Measurements from ENCODE around the gene A3GALT2.
A peak's percentile ranks its signal among the peaks of the same experiment; 100 is the strongest.

A3GALT2 gene

DNA sequence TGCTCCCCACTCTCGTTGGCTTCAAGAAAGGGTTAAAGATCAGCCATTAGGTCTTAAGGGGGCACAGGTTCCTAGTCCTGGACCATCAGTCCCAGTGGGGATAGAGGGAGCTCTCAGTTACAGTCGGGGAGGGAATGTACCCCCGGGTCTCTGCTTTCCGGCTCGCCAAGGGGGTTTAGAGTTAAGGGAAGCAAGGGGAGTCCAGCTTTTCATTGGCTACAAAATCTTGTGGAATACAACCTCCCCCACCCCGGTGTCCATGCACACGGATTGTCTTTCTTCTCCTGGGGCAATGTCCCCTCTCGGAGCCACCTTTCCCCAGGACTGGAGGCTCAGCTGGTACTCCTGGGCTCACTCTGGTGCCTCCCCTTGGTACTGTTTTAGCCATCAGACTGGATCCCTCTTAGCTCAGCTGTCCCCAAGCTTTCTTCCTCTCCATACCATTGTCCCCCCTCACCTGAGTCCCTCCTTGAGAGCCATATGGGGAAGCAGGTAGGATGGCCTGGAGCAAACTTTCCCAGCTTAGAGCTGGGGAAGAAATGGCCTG is at the start of gene A3GALT2:
TSS of gene A3GALT2 (minus strand) at position 480 of the 547 bp plus-strand sequence. CDS start at position 480, 0 bp downstream.
- DNase-seq = no peak

DNA sequence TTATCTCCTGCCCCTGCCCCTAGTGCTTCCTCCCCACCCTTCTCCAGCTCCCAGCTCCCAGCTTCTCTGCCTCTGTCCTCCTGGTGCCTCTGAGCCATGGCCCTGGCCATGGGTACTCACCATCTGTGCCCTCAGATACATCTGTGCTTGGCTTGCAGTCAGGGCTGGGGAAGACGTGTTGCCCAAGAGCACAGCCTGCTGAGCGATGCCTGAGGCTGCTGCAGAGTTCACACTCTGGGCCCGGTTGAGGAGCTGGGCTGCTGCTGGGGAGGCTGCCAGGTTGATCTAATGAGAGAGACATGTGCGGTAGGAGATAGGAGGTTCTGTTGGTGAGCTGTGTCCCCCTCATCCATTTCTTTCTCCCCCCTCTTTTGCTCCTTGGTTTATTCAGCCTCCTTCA is 49.4 kb upstream of the A3GALT2 start:
- DNase-seq = no peak

DNA sequence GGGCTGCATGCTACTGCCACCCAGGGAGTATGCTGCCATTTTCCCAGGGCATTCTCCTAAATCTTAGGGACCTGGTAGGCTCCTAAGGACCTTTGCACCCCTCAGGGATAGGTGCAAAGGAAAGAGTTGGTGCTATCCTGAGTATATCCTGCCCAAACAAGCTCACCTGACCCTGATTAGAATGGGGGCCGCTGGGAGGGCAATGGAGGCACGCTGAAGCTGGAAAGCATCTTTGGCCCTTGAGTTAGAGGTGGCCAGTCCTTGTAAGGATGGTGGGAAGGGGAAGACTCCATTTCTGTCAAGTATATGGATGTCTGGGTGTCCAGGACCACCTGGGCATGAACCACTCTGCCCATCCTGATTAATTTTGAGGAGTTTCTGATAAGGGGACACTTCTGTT is 48.9 kb upstream of the A3GALT2 start:
- no peak for DNase-seq

DNA sequence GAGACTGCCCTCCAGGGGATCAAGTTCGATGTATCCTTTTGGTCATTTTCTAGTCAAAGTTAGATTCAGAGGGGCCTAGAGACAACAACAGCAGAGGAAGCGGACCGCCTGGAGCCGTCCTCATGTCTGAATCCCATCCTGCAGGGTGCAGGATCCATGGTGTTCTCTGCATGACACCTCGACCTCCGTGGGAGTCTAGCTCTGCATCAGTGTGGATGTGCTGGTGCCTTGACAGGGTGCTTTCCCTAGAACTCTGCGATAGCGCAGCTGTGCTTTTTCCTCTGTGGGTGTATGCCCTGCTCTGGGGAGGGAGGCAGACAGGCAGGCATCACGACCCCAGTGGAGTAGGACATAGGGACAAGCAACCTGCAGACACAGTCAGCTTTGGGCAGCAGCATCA is 48.2 kb upstream of the A3GALT2 start:
- no peak for DNase-seq

DNA sequence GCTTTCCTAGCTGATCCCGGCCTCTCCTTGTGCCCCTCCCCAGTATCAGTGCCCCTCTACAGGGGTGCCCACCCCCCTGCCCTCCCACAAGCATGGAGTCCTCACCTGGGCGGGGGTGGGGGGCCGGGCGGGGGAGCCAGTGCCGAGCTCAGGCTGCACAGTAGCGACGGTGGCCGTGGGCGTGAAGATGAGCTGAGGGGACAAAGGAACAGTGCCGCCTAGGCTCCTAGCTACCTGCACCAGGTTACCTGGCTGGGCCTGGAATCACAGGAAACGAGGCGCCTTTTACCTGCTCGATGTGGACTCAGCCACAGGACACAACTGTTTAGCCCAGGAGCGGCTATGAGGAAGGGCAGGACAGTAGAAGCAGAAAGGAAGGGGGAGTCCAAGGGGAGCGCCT is 47.5 kb upstream of the A3GALT2 start:
- no peak for DNase-seq

DNA sequence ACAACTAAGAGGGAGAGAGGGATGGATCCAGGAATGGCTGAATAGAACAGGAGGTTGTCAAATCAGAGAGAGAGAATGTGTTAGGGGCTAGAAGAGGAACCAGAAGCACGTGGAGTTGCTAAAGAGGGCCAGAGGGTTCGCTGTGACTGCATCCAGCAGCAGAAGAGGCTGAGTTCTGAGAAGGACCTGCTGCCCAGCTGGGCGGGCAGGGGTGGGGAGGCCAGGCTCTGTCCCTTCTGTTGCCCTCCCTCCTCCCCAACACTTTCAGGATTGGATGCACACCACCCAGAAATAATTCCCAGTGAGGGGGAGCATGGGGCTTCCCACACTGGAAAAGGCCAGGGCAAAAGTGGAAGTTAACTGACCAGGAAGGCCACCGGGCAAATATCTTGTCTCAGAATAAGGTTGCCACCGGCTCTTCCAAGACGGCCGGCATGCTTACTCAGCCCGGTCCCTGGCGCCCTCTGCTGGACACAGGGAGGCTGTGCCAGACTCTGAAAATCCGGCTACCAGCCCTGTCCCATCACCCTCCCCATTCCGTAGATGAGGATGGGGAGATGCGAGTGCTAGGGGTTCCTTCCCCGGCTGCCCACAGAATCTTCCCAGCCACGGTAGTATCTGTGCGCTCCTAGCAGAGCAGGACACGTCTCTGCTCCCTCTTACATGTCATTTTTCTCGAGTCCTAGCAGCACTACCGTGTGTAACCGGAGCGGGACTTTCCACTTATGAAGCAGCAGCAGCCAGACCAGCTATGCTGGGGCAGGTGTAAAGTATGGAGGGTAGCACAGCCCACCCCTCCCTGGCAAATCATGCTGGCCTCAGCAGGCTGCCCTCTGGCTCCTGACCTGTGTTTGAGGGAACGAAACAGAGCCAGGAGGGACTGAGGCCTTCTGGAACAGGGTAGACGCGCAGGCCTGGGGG is 46.8 kb upstream of the A3GALT2 start:
- peak; percentile 67 for DNase-seq

DNA sequence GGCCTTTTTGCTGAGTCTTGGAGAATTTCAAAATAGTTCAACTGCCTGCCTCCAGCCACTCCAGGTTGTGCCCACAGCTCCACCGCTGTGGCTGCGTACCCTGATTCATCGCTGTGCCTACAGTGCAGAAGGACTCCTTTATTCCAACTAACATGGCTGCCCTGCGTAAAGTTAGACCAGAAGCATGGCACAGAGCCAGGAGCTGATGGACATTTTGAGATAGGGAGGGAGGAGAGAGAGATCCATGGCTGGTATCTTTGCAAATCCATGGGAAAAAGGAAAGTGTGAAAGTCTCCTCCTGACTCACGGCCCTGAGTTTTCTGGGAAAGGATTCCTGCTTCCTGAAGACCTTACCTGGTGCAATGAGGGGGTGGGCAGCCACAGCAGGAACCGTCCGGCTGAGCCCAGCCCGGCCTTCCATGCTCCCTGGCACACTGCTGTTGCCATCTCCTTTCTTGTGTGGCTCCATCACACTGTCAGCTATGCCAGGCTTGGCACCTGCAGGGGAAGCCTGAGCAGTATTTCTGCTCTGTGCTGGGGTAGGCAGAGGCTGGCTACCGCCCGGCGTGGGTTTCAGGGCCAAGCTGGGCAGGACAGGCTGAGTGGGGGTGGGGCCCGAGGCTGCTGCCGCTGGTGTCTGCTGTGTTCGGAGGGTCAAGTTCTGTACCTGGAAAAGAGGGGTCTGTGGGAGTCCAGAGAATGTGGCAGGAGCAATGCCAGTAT is 46.0 kb upstream of the A3GALT2 start:
- DNase-seq = no peak

DNA sequence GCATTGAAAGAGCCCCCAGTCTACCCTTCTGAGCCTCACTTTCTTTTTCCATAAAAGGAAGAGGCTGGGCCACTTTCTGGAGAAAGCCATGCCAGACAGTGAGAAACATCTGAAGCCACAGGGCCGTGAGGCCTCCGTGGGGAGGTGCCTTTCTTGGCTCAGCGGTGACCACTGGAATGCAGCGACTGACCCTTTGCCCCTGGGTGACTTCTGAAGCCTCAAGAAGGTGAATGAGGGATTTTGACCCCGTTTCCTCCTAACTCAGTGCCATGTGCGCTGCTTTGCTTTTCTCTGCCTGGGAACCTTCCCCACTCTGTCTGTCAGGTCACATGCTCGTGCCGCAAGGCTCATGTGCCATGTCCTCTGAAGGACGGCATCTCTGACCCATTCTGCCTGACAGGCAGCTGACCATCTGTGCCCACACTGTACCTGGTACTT is 44.7 kb upstream of the A3GALT2 start:
- DNase-seq = no peak

DNA sequence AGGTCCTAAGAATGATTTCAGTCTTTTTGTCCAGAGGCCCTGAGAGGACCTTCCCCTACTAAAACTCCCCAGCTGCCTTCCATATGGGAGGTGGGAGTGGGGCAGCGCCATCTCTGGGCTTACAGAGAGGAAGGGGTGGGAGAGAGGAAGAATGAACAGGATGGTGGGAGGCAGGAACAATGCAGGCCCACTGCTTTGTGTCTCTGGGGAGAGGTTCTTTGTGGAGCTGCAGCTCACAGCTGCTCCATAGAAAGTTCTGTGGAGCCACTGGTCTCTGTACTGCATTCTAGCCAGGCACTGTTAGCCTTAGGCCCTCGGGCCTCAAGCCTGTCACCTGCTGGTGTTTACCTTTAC is 43.6 kb upstream of the A3GALT2 start:
- no peak for DNase-seq

DNA sequence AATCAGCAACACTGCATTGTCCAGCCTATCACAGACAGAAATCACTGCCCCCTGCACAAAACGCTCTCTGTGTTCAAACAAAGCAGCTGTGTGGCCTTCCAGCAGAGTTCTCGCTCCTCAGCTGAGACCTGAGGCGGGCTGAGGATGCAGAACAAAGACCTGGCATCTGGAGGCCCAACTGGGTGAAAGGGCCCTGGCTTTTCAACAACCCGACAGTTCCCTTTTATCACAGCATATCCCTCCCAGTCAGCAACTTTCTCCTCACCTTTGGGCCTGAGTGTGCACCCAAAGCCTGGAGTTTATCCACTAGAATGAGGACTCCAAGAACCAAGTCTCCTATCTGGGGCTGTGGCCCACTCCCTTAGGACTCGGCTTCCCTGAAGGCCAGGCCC is 42.6 kb upstream of the A3GALT2 start:
- DNase-seq = no peak

DNA sequence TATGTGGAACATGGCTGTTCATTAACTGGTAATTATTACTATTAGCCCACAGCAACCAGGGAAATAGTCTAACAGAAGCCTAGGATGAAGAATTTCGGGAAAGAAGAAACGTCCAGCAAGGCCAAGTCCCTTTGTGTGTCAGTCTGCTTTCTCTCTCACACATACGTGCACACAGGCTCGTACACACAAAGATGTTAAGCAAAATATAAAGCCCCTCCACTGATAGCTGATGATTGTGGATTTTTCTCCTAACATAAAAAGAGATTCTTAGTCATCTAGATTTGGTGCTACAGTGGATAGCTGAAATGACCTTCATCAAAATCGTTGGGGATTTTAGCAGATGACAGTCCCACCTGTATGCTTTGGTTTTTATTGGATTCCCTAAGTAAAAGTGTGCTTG is 42.1 kb upstream of the A3GALT2 start:
- DNase-seq = no peak

DNA sequence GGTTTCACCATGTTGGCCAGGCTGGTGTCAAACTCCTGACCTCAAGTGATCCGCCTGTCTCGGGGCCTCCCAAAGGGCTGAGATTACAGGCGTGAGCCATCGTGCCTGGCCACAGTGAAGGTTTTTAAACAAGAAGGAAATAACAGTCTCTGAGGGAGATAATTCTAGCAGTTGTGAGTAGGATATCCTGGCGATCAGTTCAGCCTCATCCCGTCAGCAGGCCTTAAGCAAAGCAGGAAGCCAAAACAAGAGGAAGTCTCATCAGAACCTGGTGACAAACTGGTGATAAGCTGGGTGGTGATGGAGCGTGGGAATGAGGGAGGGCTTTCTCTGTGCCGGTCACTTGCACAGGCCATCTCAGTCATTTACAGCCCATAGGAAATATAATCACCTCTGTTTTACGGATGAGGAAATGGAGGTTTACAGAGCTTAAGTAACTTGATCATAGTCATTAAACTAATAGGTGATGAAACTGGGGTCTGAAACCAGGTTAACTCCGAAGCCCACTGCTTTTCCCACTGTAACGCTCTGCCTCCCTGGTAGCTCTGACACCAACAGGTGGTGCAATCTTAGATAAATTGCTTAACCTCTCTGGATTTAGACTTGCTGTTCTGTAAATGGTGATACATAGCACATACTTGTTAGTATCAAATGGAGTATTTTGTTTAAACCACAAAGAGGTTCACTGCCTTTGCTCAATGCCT is 40.8 kb upstream of the A3GALT2 start:
- no peak for DNase-seq

DNA sequence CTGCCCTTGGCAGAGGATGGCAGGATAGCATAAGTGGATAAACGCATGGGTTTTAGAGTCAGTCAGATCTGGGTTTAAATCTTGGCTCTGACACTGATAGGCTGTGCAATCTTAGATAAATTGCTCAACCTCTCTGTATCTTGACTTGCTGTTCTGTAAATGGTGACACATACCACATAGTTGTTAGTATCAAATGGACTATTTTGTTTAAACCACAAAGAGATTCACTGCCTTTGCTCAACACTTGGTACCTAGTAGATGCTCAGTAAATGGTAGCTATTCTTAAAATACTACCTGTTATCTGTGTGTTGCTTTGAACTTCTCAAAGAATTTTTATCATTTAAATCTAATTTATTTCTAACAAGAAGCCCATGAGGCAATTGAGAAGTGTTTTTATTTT is 39.5 kb upstream of the A3GALT2 start:
- DNase-seq = no peak

DNA sequence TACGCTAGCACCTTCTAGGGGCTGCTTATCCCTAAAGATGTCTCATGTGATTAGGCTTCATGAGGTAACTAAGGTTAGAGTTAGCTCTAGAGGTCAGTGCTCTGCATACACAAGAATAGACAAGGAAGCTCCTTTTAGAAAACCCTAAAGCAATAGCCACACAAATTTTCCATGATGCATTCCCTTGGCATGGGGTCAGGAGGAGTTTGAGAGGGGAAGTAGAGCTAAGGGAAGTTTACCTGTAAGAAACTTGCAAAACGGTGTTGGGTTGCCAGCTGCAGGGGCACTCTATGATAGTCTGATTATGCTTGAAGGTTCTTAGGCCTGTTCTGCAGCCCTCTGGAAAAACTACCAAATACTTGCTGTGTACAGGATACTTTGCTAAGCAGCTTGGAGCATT is 39.0 kb upstream of the A3GALT2 start:
- no peak for DNase-seq

DNA sequence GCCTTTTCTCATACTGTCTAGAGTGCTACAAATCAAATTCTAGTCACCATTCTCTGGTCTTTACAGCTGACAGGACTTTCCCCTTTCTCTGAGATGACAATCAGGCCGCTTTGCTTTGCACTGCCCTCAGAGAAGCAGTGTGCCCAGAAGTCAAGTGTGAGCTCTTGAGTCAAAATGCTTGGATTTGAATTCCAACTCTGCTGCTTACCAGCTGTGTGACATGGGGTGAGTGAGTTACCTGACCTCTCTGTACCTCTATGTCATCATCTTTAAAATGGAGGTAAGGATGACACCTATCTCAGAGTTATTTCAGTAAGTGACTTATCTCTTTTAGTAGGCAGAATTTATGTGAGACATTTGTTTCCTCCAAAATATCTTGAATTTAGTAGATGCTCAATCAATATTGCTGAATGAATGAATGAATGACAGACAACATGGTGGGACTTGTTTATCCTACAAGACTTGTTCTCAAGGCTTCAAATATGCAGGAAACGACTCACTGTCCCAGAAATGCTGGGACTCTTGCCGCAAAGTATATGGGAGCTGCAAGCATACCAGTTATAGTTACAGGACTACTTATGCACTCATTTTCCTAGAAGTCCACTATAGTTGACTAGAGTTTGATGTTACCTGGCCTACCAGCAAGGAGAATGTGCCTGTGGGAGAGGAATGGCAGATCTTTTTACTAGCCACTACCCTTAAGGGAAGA is 38.1 kb upstream of the A3GALT2 start:
- no peak for DNase-seq

DNA sequence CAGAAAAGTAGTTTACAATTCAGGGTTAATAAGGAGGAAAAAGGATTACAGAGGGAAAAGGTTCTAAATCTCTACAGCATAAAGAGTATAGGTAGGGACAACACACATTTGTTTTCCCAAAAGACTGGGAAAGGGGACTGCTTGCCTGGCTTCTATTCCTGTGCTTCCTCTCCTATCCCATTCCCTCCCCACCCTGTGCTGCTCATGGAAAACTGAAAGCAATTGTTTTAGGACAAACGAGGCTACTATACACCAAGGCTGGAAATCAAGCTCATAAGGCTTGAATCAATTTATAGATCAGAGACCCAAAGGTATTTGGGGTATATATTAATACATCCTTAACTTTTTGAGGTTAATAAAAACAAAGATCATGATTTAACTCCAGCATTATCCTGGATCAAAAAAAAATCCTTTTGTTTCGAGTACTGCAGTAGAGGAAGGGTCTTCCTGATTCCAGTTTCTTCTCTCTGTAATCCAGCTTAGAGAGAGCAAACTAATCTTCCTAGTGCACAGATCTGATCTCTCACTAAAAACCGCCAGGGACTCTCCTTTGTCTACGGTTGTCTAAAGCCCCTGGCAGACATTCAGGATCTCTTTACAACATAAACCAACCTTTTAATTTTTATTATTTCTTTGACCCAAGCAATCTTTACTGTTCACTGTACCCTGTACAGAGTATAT is 37.4 kb upstream of the A3GALT2 start:
- DNase-seq = no peak

DNA sequence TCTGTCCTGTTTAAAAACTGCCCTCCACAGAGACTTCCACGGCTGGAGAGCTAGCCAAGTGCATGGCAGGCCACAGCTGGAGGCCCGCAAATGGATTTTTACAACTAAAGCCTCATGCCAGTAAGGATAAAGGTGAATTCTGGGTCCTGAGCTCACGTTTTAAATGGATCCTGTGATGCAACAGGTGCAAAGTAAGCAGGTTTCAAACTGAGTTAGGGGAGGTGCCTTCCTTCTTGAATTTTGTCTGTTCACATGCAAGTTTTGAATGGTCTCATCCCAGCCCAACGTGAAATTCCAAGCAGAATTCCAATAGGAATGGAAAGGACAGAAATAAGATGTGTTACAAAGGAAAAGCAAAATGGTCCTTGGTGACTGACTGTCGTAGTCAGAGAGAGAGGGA is 36.2 kb upstream of the A3GALT2 start:
- DNase-seq = no peak

DNA sequence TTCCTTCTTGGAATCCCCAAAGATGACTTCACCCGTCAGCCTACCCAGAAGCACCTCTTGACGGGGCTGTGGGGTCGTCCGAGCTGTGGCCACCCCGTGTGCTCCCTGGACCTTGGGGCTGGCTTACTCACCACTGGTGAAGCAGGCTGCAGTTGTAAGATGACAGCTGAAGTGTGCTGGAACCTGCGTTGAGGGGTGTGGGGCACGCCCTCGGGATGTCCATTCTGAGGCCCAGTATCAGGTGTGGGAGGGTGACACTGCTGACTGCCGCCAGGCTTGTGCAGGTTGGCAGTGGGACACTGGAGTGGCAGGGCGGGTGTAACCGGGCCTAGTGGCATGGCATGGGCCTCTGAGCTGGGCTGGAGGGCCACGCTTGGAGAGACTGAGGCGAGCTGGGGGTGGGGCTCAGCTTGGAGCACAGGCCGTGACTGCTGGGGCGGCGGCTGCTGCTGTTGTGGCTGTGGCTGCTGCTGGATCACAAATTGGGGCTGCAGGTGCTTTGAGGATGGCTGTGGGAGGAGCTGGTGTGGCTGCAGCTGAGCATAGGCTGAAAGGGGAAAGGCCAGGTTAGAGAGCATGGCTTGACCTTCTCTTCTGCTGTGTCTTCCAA is 33.9 kb upstream of the A3GALT2 start:
- no peak for DNase-seq

DNA sequence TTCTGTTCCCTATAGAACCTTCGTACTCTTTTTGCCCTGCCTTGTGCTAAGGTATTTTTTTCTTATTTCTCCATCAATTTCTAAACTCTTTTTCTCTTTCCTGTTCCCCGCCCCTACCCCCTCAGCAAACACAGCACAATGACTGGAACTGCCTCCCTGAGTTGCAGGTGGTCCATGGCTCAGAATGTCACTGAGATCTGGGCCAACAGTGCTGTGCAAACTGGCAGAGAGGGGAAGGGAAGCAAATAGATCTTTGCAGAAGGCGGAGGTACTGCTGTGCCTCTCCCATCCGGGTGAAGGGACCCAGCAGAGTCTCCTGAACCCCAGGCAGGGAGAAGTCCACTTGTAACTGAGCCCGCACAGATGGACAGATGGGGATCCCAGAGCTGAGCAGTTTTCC is 32.6 kb upstream of the A3GALT2 start:
- DNase-seq = no peak

DNA sequence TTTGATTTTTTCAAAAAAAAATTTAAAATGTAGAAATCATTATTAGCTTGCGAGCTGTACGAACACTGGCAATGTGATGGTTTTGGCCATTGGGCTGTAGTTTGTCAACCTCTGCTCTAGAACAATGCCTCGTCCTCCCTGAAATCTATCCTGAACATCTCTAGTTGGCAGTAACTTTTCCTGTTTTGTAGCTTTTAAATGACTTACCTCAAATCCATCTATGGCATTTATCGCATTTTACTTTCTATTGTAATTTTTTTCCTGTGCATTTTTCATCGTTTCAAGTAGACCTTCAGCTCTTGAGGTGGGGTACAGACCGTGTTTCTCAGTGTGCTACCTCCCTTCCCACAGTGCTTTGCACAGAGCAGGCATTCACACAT is 30.4 kb upstream of the A3GALT2 start:
- DNase-seq = no peak

DNA sequence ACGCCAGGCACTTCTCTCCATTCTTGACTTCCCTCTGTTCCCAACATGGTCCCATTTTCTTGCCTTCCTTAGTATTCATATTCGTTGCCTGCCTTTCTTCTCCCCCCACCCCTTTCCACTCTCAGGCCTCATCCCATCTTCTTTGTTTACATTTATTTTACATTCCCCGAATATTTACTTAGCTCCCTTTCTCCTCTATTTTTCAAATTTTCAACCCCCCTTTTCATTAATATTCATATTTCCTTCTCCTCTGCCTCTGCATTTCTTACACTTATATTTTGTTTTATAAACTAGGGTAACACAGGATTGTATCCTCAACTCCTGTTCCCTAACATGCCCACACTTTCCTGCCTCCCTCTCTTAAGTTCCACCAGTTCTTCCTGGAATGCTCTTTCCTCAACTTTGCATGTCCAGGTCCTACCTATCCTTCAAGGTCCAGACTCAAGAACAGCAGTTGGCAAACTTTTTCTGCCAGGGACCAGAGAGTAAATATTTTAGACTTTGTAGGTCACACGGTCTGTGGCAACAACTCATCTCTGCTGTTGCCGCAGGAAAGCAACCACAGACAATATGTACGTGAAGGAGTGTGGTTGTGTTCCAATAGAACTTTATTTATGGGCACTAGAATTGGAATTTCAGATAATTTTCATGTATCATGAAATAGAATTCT is 29.8 kb upstream of the A3GALT2 start:
- DNase-seq = peak; percentile 68

All from NCI-H2227 treated with DMSO at 0.1 percent for 48 hours (cell line).